GM19025 (cell line): Measurements from ENCODE around the gene NINJ2.

ENCODE experiments used
- ATAC-seq: cut with Tn5 transposase; IDR thresholded peaks from one replicate; pipeline ENCODE4 v1.9.1; 2021; ENCODE audit warnings: mild to moderate bottlenecking, low read depth, moderate library complexity; ENCODE audit not compliant: unreplicated experiment

The NINJ2 gene

DNA sequence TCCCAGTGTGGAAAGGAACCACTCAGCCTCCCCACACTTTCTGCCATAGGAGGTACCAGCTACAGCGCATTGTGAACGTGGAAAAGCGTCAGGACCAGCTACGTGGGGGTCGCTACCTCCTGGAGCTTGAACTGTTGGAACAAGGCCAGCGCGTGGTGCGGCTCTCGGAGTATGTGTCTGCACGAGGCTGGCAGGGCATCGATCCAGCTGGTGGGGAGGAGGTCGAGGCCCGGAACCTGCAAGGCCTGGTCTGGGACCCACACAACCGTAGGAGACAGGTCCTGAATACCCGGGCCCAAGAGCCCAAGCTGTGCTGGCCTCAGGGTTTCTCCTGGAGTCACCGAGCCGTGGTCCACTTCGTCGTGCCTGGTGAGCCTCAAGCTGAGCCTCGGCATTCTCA lies 106.7 kb downstream of the NINJ2 start:
- ATAC-seq: no peak

DNA sequence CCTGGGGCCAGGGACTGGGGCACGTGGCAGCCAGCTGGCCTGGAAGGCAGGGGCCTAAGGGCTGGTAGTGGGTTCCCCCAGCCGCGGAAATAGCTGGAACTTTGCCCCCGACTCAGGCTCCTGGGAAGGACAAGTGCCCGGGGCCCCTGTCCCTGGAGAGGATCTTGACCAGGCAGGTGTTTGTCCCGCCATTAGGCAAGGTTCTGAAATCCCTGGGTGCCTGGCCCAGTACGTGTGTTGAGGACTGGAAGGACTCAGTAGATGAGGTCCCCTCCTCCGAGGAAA lies 109.3 kb downstream of the NINJ2 start:
- ATAC-seq: no peak

DNA sequence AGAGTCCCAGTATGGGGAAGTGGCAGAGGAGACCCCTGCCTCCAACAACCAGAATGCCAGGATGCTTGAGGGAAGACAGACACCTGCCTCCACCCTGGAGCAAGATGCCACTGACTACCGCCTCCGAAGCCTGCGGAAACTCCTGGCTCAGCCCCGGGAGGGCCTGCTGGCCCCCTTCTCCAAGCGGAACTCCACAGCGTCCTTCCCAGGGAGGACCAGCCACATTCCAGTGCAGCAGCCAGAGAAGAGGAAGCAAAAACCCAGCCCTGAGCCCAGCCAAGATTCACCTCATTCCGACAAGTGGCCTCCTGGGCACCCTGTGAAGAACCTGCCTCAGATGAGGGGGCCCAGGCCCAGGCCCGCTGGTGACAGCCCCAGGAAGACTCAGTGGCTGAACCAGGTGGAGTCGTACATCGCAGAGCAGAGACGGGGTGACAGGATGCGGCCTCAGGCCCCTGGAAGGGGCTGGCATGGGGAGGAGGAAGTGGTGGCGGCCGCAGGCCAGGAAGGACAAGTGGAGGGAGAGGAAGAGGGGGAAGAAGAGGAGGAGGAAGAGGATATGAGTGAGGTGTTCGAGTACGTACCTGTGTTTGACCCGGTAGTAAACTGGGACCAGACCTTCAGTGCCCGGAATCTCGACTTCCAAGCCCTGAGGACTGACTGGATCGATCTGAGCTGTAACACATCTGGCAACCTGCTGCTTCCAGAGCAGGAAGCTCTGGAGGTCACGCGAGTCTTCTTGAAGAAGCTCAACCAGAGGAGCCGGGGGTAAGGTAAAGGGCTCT lies 109.8 kb downstream of the NINJ2 start:
- ATAC-seq: no peak

DNA sequence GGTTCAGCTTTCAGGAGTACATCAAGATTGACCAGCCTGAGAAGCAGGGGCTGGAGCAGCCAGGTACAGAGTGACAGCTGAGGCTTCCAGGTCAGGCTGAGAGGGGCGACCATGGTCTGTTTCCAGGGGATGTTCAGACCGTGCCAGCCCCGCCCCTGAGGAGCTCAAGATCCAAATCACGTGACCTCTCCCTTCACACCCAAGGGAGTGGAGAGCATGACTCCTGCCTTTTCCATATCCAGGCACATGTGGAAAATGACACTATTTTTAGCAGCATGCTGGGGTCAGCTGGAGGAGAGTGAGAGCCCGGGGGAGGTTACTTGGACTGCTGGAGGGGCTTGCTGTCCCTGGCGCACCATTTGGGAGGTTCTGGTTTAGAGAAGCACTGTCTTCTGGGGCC lies 110.8 kb downstream of the NINJ2 start:
- no peak for ATAC-seq

DNA sequence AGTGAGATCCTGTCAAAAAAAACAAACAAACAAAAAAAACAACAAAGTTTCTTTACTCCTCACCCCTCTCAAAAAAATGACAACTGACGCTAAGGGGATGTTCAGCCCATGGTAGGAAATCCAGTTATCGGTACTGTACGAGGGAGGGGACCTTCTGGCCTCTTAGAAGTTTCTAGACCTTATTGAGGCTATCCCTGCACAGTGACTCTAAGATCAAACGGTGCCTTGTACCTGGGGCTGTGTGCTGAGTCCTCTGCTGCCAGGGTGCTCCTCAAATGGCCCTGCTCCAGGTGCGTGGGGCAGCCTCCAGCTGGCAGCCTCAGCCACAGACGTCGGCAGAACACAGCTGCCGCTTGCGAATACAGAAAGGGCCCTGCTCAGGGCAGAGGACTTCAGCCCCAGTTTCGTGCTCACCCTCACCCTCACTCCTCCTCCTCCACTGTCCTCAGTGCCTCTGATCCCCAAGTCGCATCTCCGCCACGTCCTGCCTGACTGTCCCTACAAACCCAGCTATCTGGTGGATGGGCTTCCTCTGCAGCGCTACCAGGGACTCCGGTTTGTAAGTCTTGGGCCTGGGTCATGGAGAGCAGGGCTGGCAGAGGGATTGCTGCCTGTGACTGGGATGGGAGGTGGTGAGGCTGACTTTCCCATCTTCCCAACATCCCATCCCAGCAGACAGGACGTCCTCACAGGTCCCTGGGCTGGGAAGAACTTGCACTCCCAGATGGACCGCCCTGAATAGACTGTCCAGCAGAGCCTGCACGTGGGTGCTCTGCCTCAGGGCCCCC lies 112.6 kb downstream of the NINJ2 start:
- no peak for ATAC-seq

DNA sequence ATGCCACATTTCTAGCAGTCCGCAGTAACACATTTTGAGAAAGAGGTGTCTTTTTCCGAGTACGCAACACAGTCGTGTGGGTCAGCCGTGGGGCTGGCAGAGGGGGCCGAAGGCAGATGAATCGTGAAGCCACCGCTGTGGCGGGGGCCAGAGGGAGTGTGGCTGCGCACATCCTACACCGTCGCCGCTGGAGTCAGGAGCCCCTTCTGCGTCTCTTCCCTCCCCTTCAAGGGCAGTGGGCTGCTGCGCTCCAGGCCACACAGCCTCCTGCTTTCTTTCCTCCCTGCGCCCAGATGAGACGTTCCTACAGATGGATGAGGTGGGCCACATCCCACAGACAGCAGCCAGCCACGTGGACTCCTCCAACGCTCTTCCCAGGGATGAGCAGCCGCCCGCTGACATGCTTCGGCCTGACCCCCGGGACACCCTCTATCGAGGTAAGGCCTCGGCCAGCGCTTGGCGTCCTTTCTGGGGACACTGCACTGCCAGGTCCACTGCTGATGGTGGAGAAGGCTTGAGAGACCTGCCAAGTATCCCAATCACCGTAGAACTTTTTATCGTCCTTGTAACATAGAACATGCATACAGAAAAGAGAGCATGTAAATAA lies 113.7 kb downstream of the NINJ2 start:
- ATAC-seq: no peak

DNA sequence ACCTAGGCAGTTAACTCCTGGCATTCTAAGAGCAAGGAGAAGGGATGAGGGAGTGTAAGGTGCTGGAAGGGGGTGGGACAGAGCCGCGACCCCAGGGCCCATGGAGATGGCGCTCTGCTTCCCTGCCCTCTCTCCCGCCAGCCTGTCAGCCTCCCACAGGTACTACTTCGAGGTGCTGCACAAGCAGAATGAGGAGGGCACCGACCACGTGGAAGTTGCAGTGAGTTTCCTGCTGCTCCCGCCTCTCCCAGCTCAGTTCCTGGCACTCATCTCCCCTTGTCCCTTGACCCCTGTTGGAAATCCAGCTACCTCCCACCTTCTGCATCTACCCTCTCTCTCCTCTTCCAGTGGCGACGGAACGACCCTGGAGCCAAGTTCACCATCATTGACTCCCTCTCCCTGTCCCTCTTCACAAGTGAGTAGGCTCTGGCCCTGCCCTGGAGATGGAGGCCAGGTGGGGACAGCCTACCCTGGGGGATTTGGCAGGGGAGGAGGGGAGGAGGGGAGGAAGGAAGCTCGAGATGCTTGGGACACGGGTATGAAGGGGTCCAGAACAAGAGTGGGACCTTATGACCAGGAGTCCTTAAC lies 115.3 kb downstream of the NINJ2 start:
- no peak for ATAC-seq

DNA sequence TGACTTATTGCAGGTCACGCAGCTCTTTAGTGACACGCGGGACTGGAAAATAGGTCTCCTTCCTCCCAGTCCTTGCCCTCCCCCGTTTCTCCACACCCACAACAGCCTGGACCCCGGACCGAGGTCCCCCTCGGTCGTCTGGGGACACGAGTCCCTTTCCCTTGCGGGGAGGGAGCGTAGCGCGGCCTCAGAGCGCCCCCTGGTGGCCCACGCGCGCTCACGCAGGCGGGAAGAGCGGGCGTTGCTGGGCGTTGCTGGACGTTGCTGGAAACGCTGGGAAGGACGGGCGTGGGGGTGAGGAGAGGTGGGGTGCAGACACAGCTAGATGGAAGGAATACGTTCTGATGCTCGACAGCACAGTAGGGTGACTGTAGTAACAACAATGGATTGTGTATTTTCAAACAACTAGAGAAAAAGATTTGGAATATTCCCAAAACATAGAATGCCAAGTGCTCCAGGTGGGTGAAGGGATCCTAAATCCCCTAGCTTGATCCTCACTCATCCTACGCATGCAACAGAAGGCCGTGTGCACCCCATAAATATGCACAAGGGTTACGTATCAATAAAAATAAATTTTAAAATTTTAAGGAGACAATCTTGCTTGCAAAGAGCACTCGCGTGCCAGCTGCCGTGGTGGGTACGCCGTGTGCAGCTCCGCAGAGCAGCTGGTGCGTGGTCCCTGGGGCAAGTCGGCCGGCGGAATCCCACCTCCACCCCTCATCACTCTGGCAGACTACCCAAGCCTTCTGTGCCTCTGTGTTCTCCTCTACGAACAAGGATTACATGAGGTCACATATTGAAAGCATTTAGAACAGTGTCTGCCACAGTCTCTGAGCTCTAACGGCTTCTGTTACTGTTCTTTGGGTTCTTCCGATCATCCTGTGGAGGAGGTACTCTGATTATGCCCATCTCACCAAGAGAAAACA lies 116.1 kb downstream of the NINJ2 start:
- no peak for ATAC-seq

DNA sequence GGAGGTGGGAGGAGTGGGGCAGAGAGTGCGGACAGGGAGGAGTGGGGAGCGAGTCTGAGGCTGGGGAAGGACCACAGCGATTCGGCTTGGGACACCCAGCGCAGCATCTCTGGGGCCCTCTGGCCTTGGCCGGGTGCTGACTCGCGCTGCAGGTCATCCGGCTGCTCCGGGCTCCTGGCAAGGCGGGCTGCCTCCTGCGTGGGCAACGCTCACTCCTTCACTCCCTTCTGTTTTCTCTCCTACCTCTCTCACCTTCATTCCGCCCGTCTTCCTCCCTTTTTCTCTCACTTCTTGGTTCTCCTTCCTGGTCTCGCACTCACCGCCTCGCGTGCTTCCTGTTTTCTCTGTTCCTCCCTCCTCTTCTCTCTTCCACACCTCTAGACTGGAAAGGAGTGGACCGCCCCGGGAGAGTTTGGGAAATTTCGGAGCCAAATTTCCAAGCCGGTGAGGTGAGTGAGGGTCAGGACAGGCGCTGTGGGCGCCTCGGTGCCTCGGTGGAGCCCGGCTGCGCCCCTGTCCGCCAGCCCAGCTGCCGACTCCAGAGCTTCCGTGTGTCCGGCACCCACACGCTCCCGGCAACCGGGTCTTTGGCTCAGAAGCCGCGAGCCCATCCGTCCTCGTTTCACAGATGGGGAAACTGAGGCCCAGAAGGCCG lies 116.9 kb downstream of the NINJ2 start:
- ATAC-seq: no peak

DNA sequence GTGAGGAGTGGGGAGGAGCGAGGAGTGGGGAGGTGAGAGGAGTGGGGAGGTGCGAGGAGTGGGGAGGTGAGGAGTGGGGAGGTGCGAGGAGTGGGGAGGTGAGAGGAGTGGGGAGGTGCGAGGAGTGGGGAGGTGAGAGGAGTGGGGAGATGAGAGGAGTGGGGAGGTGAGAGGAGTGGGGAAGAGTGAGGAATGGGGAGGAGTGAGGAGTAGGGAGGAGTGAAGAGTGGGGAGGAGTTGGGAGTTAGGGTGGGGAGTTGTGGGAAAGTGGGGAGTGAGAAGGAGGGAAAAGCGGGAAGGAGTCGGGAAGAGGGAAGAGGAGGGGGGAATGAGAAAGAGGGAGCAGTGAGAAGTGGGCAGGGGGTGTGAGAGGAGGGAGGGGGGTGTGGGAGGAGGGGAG lies 117.4 kb downstream of the NINJ2 start:
- no peak for ATAC-seq

DNA sequence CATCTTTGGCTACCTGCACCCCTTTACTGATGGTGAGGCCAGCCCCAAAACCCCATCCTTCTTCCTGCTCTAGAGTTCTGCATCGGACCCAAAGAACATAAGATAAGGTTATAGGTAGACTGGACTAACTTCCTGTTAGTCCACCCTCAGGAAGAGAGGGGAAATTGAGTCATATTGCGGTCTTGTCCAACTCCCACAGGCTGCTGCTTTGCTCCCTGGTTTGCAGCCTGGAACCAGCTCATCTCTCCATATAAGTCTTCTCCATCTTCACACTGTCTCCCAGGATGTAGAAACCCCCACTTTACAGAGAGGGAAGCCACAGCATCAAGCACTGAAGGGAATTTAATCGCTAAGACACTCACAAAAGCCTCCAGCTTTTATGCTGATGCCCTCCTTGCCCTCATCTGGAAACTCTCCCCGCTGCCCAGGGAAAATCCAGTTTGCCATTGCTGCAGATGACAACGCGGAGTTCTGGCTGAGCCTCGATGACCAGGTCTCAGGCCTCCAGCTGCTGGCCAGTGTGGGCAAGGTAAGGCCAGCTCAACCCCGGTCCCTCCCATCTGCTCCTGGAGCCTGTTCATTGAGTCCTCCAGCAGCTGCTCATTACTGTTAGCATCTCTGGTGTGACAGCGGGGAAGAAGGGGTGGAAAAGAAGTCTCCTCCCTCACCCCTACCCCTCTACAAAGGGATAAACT lies 118.2 kb downstream of the NINJ2 start:
- no peak for ATAC-seq

DNA sequence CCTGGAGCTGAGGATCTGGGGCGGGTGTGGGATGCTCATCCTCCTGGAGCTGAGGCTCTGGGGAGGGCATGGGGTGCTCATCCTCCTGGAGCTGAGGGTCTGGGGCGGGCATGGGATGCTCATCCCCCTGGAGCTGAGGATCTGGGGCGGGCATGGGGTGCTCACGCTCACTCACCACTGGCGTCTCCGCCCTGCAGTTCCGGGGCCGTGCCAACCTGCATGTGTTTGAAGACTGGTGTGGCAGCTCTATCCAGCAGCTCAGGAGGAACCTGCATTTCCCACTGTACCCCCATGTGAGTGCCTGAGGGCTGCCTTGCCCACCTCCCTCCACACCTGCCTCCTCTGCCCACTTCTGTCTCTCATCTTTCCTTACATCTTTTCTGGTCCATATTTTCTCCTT lies 119.1 kb downstream of the NINJ2 start:
- no peak for ATAC-seq

DNA sequence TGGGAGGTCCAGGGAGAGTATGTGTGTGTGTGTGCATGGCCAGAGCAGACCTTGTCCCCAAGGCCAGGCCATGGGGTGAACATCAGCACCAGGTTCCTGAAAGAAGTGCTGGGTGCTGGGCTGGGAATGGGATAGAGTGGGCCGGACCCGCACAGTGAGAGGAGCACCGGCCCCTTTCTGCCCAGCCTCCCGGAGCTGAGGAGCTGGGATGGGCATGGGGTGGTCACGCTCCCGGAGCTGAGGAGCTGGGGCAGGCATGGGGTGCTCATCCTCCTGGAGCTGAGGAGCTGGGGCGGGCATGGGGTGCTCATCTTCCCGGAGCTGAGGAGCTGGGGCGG lies 120.2 kb downstream of the NINJ2 start:
- no peak for ATAC-seq

DNA sequence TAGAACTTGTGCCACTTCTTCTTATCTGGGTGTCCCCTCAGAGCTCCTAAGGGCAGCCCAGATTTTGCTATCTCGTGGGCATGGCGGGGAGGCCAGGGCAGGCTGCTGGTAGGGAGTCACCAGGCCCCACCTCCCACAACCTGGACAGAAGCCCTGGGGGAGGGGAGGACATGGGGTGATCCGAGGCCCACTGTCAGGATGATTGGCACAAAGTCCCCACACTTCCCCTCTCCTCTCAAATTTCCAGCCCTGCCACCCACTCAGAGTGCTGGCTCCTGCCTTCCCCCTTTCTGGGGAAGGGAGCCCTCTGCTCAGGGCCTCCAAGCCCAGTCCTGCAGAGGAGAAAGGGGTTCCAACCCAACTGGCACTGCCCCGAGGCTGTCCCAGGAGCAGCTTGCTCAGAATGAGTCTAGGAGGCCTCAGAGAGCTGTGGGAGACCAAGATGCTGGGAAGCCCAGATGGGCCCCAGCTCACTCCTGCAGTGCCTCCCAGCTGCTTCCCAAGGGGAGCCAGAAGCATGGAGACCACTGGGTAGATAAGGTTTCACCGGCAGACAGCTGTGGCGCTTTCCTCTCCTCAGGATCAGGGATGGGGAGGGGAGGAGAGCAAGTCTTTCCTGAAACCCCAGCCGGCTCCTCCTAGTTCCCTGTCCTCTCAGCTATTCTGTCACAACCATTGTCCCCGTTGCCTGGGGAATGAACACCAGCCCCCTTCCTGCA lies 120.7 kb downstream of the NINJ2 start:
- no peak for ATAC-seq

DNA sequence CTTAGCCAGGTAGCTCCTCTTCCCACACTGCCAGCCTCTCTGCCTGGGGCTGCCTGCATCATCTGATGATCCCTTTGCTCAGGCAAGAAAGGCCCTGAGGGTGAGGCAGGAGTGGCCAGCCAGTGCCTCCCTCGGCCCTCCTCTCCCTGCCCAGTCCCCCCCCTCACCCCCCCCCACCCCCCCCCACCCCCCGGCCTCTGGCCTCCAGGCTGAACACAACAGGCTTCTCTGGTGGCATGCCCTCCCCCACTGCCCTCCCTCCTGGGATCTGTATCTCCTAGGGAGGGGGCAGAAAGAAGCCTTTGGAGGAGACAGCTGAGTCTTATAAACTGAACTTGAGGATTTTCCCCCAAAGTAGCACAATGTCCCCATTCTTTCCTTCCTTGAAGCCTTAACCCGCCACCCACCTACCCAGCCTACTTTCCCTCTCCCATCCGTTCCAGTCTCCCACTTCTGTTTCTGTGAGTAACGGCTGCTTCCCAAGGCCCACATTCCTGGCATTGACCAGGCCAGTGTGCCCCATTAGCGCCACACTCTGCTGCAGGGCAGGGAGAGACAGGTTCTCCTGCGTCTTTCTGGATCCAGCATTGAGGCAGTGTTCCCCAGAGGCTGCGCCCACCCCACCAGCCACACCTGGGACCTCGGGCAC lies 121.4 kb downstream of the NINJ2 start:
- ATAC-seq: no peak

DNA sequence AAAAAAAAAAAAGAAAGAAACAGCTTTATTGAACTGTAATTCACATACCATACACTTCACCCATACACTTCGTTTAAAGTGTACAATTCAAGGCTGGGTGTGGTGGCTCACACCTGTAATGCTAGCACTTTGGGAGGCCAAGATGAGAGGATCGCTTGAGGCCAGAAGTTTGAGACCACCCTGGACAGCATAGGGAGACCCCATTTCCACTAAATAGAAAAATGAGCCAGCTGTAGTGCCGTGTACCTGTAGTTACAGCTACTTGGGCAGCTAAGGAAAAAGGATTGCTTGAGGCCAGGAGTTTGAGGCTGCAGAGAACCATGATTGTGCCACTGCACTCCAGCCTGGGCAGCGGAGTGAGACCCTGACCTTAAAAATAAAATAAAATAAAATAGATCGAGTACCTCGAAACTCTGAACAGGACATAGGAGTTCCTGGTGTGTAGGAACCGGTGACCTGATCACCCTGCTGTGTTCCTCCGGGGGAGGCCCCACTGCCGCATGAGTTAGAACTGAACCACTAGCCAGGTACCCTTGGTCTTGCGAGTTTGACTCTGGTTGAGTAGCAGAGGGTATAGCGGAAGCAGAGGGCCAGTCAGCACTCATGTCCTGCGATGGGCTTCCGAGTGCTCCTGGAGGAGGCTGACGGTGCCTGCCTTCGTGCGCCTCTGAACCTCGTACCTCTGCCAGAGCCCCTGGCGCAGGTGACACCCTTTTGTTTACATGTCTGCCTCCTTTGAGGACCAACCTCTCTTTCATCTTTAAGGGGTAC lies 123.5 kb downstream of the NINJ2 start:
- ATAC-seq: no peak

DNA sequence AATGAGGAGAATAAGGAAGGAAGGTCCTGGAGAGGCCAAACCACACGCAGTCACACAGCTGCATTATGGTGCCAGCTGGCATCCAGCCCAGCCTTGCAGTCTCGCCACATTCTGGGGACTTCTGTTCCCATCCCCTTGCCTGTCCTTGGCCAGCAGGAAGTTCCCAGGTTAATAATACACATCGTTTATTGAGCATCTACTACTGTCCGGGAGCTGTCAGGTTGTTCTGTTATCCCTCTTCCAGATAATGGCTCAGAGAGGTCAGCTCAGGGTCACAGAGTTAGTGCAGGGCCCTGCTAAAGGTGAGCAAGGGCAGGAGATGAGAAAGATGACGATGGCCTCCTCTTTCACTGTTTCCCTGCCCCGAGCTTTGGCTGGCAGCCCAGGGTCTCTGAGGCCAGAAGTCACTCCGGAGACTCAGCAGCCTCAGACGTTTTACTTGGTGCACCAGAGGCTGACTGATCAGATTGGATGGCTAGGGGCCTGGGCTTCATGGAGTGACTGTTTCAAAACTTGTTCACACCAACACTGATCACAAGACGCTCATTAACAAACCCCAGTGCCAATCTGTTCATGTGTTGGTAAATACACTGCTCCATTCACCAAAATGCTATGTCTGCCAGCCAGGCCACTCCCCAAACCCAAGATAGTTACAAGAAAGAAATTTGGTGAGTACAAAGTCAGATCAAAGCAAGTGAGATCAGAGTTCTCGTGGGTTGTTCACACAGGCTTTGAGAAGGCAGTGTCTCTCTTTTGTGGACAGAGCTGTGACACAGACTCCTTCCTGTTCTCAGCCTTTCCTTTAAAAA lies 124.3 kb downstream of the NINJ2 start:
- no peak for ATAC-seq
